ENCODE results near the gene SLF1. TPM values are rescaled to one million over a fixed set of nuclear protein-coding genes. Genes with fewer than 3 reads are reported as not detected.

The SLF1 gene
- polyA plus RNA-seq, 1 of the 3 experiments (the other 2 are of a cell fraction) = 5.5 TPM

- H3F3A ChIP-seq (replicated peaks; ENCODE audit: insufficient read depth) = peaks cover 39% of the 10 kb centered on the region
- no peaks in the 10 kb centered on the region for H4K20me1 ChIP-seq (ENCODE audit: insufficient read depth)
- no peaks in the 10 kb centered on the region for H3K27me3 ChIP-seq (ENCODE audit: insufficient read depth)
- H3K9me2 ChIP-seq = no peaks in the 10 kb centered on the region
- H3K27ac ChIP-seq (ENCODE audit: low read depth in 2 of 2, low read length in 1 of 2) = no peak overlapping the region; a peak in 1 of 4 replicates
- H3K4me1 ChIP-seq (ENCODE audit: control insufficient read depth in 1 of 2, insufficient read depth in 2 of 2, low read depth in 1 of 2, low read length in 1 of 2) = peaks cover 9 to 18% of the 10 kb centered on the region in 2 experiments
- no peak overlapping the region for H3K9ac ChIP-seq
- peaks cover 23 to 31% of the 10 kb centered on the region in 2 experiments for H3K36me3 ChIP-seq (replicated peaks in 1 of 2; ENCODE audit: control insufficient read depth in 1 of 2, insufficient read depth in 2 of 2, low read length in 1 of 2)
- no peak overlapping the region for H2AFZ ChIP-seq (ENCODE audit: low read depth)
- ChIA-PET CTCF (interaction anchor here (0.8 to 3.2 kb wide), 17 partner anchors 11 to 1123 kb away, joined by 3 to 15 read pairs (median 4); partner anchors contain the start of genes KIAA0825 and SLF1), POLR2A (interaction anchor here (0.6 kb wide), 1 partner anchor 1890 kb away, joined by 5 read pairs; no protein-coding TSS in a partner anchor)
- WGBS (ENCODE audit: low lambda C conversion rate) = 27% methylated on average over 4 of the region's 4 CpGs
- no peaks in the 10 kb centered on the region for H3K79me2 ChIP-seq (ENCODE audit: insufficient read depth)
- peak; percentile 20 for DNase-seq
- H3K4me3 ChIP-seq (ENCODE audit: low read depth in 2 of 2, low read length in 1 of 2) = no peak overlapping the region
- peak overlapping the region; percentile 59; the same call in 1 of the 2 replicates for H3K4me2 ChIP-seq
- H3K9me3 ChIP-seq = no peaks in the 10 kb centered on the region
- TF ChIP-seq JUND (IDR thresholded peaks at IDR 0.05) (0 out of 2 replicates have a peak, but pooled peaks have one; percentile 5), EP300 (IDR thresholded peaks at IDR 0.05; ENCODE audit: borderline replicate concordance in 1 of 2, low read depth in 1 of 2, low read length in 1 of 2) (peak in 1 of 2 experiments; percentile 15; a peak in 1 of 4 replicates), PBX3 (IDR thresholded peaks at IDR 0.05) (peak; percentile 25; the same call in 1 of the 2 replicates), POLR2AphosphoS5 (IDR thresholded peaks at IDR 0.05; ENCODE audit: low read depth, low read length) (no peak), FOXM1 (IDR thresholded peaks at IDR 0.05; ENCODE audit: low read depth) (no peak), REST (IDR thresholded peaks at IDR 0.05; ENCODE audit: low read depth, low read length) (no peak), NFIC (IDR thresholded peaks at IDR 0.05; ENCODE audit: borderline replicate concordance) (peak; percentile 26; the same call in 1 of the 2 replicates), SMC3 (IDR thresholded peaks at IDR 0.05; ENCODE audit: low read depth, low read length) (no peak), TAF1 (IDR thresholded peaks at IDR 0.05; ENCODE audit: borderline replicate concordance, low read depth, low read length) (no peak), RFX5 (IDR thresholded peaks at IDR 0.05; ENCODE audit: low read length) (no peak), SIN3A (IDR thresholded peaks at IDR 0.05; ENCODE audit: borderline replicate concordance, low read depth, low read length) (no peak), CTCF (IDR thresholded peaks at IDR 0.05) (no peak), GABPA (IDR thresholded peaks at IDR 0.05; ENCODE audit: low read depth) (no peak), FOXJ3 (CRISPR knock-in tag; IDR thresholded peaks at IDR 0.05) (no peak), TEAD4 (IDR thresholded peaks at IDR 0.05; ENCODE audit: borderline replicate concordance, insufficient read depth) (no peak), ZBTB33 (IDR thresholded peaks at IDR 0.05; ENCODE audit: borderline replicate concordance, low read depth) (no peak), RXRA (IDR thresholded peaks at IDR 0.05; ENCODE audit: borderline replicate concordance, low read depth) (no peak), TCF12 (IDR thresholded peaks at IDR 0.05) (peak; percentile 13; the same call in 1 of the 2 replicates), USF1 (IDR thresholded peaks at IDR 0.05; ENCODE audit: borderline replicate concordance, low read depth) (no peak), CHD2 (IDR thresholded peaks at IDR 0.05; ENCODE audit: low read length, partially characterized antibody) (no peak), USF2 (IDR thresholded peaks at IDR 0.05; ENCODE audit: borderline replicate concordance, low read depth, low read length) (no peak), MXI1 (IDR thresholded peaks at IDR 0.05; ENCODE audit: low read depth, low read length) (peak; percentile 59; the same call in 1 of the 2 replicates), MAX (IDR thresholded peaks at IDR 0.05; ENCODE audit: low read depth) (no peak)
These were observed 73.5 kb downstream of the SLF1 start for GRCh38 chr5:94691949-94692348.

Measured in SK-N-SH (cell line).